ENCODE results near the gene HCN1.
"Not testable (repeated sequence)": the region's sequence is repeated elsewhere in the genome, so short reads cannot be mapped to it uniquely, and the experiment has no call there.

The HCN1 gene

DNA sequence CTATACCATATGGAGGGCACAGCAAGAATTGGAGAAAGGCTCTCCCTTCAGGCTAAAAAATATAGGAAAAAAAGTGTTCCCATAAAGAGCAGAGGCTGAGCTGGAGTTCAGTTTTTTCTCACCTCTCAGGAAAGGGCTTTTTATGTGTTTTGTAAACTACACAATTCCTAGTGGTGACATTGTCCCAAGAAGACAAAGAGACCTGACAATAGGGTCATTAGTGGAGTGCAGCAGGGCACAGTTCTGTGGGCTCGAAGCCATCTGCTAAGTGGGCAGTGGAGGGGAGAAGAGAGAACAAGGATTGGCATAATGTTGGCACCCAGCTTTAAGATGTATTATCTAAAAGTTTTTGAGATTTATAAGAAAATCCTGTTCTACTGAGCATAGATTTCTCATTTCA, 162.5 kb downstream of the HCN1 start:
- Histone ChIP-seq H3K4me1 (ENCODE audit: control insufficient read depth, insufficient read depth, low read length, poor library complexity, severe bottlenecking) (no peaks in the 10 kb centered on the region), H3K4me3 (ENCODE audit: extremely low read depth, insufficient read depth, low read length, poor library complexity, severe bottlenecking) (no peak overlapping the region), H3K9me3 (ENCODE audit: control insufficient read depth, low read length) (no peaks in the 10 kb centered on the region), H3K27ac (ENCODE audit: low read depth, low read length, severe bottlenecking) (no peak overlapping the region), H3K36me3 (ENCODE audit: control insufficient read depth, insufficient read depth, low read length) (no peaks in the 10 kb centered on the region)
- 82 to 100% methylated on average over 1 of the region's 1 CpG for WGBS, 2 experiments (ENCODE audit: insufficient coverage in 2 of 2)

- Histone ChIP-seq H3K36me3 (ENCODE audit: control insufficient read depth, insufficient read depth, low read length) (no peaks in the 10 kb centered on the region), H3K4me1 (ENCODE audit: control insufficient read depth, insufficient read depth, low read length, poor library complexity, severe bottlenecking) (no peaks in the 10 kb centered on the region), H3K4me3 (ENCODE audit: extremely low read depth, insufficient read depth, low read length, poor library complexity, severe bottlenecking) (no peak overlapping the region), H3K27ac (ENCODE audit: low read depth, low read length, severe bottlenecking) (peak overlapping the region; percentile 10), H3K9me3 (ENCODE audit: control insufficient read depth, low read length) (no peaks in the 10 kb centered on the region)
- 42 to 50% methylated on average over 1 of the region's 4 CpGs for WGBS, 2 experiments (ENCODE audit: insufficient coverage in 2 of 2)
Observed at GRCh38 chr5:45532826-45533624, 163.2 kb downstream of the HCN1 start.

DNA sequence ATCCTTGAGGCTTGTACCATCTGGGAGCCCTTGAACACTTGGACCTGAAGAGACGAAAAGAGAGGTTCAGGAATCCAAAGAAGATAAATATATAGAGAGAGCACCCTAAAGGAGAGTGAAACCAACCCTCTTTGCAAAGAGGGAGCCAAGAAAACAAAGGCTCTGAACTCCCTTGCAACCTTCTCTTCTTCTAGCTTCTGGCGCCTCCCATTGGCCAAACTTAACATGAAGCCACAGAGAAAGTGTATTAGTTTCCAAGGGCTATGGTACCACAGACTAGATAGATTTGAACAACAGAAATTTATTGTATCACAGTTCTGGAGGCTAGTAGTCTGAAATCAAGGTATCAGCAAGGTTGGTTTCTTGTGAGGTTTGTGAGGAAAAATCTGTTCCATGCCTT, 175.1 kb downstream of the HCN1 start:
- Histone ChIP-seq H3K4me3 (ENCODE audit: extremely low read depth, insufficient read depth, low read length, poor library complexity, severe bottlenecking) (no peak overlapping the region), H3K4me1 (ENCODE audit: control insufficient read depth, insufficient read depth, low read length, poor library complexity, severe bottlenecking) (no peaks in the 10 kb centered on the region), H3K9me3 (ENCODE audit: control insufficient read depth, low read length) (no peaks in the 10 kb centered on the region), H3K36me3 (ENCODE audit: control insufficient read depth, insufficient read depth, low read length) (no peaks in the 10 kb centered on the region), H3K27ac (ENCODE audit: low read depth, low read length, severe bottlenecking) (no peak overlapping the region)
- 0% methylated on average over 2 of the region's 2 CpGs; no CpG with 5 or more reads in 1 of the 2 experiments for WGBS, 2 experiments (ENCODE audit: insufficient coverage in 2 of 2)

- Histone ChIP-seq H3K4me1 (ENCODE audit: control insufficient read depth, insufficient read depth, low read length, poor library complexity, severe bottlenecking) (no peaks in the 10 kb centered on the region), H3K36me3 (ENCODE audit: control insufficient read depth, insufficient read depth, low read length) (no peaks in the 10 kb centered on the region), H3K9me3 (ENCODE audit: control insufficient read depth, low read length) (no peaks in the 10 kb centered on the region), H3K27ac (ENCODE audit: low read depth, low read length, severe bottlenecking) (no peak overlapping the region), H3K4me3 (ENCODE audit: extremely low read depth, insufficient read depth, low read length, poor library complexity, severe bottlenecking) (no peak overlapping the region)
- no CpG with 5 or more reads among the region's 1 CpG for WGBS, 2 experiments (ENCODE audit: insufficient coverage in 2 of 2)
Observed at GRCh38 chr5:45512521-45512920, 183.7 kb downstream of the HCN1 start.

DNA sequence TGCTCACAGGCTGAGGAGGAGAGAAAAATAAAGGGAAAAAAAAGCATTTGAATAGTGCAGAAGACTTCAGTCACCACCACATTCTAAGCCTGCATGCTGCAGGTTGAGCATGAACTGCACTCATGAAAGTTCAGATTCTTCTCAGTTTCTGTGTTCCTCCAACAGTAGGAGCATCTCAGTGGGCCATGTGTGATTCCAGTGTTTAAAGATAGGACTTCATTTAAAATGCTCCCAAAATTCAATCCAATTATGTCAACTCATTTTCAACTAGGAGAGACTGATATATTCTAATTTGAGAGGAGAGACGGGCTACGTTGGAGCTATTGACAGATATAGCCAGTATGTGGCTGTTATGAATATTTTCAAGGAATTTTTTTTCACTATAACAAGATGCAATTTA, 186.8 kb downstream of the HCN1 start:
- no peak overlapping the region for H3K4me3 ChIP-seq (ENCODE audit: extremely low read depth, insufficient read depth, low read length, poor library complexity, severe bottlenecking)
- no CpG with 5 or more reads among the region's 2 CpGs for WGBS, 2 experiments (ENCODE audit: insufficient coverage in 2 of 2)
- H3K36me3 ChIP-seq (ENCODE audit: control insufficient read depth, insufficient read depth, low read length) = no peaks in the 10 kb centered on the region
- no peak overlapping the region for H3K27ac ChIP-seq (ENCODE audit: low read depth, low read length, severe bottlenecking)
- H3K4me1 ChIP-seq (ENCODE audit: control insufficient read depth, insufficient read depth, low read length, poor library complexity, severe bottlenecking) = no peaks in the 10 kb centered on the region
- no peaks in the 10 kb centered on the region for H3K9me3 ChIP-seq (ENCODE audit: control insufficient read depth, low read length)

- Histone ChIP-seq H3K9me3 (ENCODE audit: control insufficient read depth, low read length) (no peaks in the 10 kb centered on the region), H3K4me1 (ENCODE audit: control insufficient read depth, insufficient read depth, low read length, poor library complexity, severe bottlenecking) (no peaks in the 10 kb centered on the region), H3K4me3 (ENCODE audit: extremely low read depth, insufficient read depth, low read length, poor library complexity, severe bottlenecking) (no peak overlapping the region), H3K27ac (ENCODE audit: low read depth, low read length, severe bottlenecking) (no peak overlapping the region), H3K36me3 (ENCODE audit: control insufficient read depth, insufficient read depth, low read length) (no peaks in the 10 kb centered on the region)
- no CpG with 5 or more reads among the region's 1 CpG for WGBS, 2 experiments (ENCODE audit: insufficient coverage in 2 of 2)
Observed at GRCh38 chr5:45508135-45508534, 188.0 kb downstream of the HCN1 start.

DNA sequence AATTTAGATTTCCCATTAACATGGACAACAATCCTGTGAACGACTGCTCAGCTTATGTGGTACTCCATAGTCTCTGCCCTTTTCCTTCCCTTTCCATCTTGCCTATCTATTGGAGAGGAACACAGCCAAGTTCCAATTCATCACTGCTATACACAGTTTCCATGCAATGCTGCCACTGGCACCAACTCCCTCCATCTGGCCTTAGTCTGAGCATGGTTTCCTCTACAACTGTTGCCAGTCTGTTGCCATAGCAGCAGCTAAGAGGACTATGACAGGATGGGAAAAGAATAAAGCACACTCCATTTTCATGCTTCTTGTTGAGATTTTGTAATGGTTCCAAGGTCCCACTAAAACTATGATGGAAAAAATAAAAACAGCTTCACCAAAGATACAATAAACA, 189.0 kb downstream of the HCN1 start:
- Histone ChIP-seq H3K36me3 (ENCODE audit: control insufficient read depth, insufficient read depth, low read length) (no peaks in the 10 kb centered on the region), H3K4me3 (ENCODE audit: extremely low read depth, insufficient read depth, low read length, poor library complexity, severe bottlenecking) (no peak overlapping the region), H3K4me1 (ENCODE audit: control insufficient read depth, insufficient read depth, low read length, poor library complexity, severe bottlenecking) (no peaks in the 10 kb centered on the region), H3K27ac (ENCODE audit: low read depth, low read length, severe bottlenecking) (peak overlapping the region; percentile 7), H3K9me3 (ENCODE audit: control insufficient read depth, low read length) (no peaks in the 10 kb centered on the region)
- 80 to 100% methylated on average over 1 of the region's 1 CpG for whole genome bisulfite sequencing, 2 experiments (ENCODE audit: insufficient coverage in 2 of 2)

DNA sequence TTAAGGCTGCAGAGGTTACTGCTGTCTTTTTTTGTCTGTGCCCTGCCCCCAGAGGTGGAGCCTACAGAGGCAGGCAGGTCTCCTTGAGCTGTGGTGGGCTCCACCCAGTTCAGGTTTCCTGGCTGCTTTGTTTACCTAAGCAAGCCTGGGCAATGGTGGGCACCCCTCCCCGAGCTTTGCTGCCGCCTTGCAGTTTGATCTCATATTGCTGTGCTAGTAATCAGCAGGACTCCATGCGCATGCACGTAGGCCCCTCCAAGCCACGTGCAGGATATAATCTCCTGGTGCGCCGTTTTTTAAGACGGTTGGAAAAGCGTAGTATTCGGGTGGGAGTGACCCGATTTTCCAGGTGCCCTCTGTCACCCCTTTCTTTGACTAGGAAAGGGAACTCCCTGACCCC, 197.2 kb downstream of the HCN1 start:
- 95 to 96% methylated on average over 10 to 11 of the region's 11 CpGs for WGBS, 2 experiments (ENCODE audit: insufficient coverage in 2 of 2)

DNA sequence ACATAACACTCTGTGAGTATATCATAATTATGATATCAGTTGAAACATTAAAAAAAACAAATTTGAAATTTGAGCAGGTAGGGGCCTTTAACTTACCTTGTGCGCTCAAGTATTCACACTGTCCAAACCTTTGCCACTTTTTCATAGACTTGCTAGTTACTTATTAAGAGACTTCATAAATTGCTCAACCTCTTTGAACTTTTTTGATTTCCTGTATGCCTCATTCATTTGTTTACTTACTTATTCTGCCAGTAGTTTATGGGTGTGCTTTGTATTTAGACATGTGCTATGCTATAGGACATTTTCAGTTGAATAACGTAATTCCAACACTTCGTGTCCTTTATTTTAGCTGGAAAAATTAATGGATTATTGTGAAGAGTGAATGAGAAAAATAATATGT, 204.8 kb downstream of the HCN1 start:
- H3K4me1 ChIP-seq (ENCODE audit: control insufficient read depth, insufficient read depth, low read length, poor library complexity, severe bottlenecking) = no peaks in the 10 kb centered on the region
- no peak overlapping the region for H3K27ac ChIP-seq (ENCODE audit: low read depth, low read length, severe bottlenecking)
- H3K36me3 ChIP-seq (ENCODE audit: control insufficient read depth, insufficient read depth, low read length) = no peaks in the 10 kb centered on the region
- H3K9me3 ChIP-seq (ENCODE audit: control insufficient read depth, low read length) = no peaks in the 10 kb centered on the region
- 93 to 94% methylated on average over 2 to 3 of the region's 3 CpGs for WGBS, 2 experiments (ENCODE audit: insufficient coverage in 2 of 2)
- H3K4me3 ChIP-seq (ENCODE audit: extremely low read depth, insufficient read depth, low read length, poor library complexity, severe bottlenecking) = no peak overlapping the region

More for the DNA sequence above, 197.2 kb downstream of the HCN1 start:
- not testable (repeated sequence) for H3K4me1 ChIP-seq (ENCODE audit: control insufficient read depth, insufficient read depth, low read length, poor library complexity, severe bottlenecking); H3K36me3 ChIP-seq (ENCODE audit: control insufficient read depth, insufficient read depth, low read length); H3K27ac ChIP-seq (ENCODE audit: low read depth, low read length, severe bottlenecking); H3K9me3 ChIP-seq (ENCODE audit: control insufficient read depth, low read length); H3K4me3 ChIP-seq (ENCODE audit: extremely low read depth, insufficient read depth, low read length, poor library complexity, severe bottlenecking)

DNA sequence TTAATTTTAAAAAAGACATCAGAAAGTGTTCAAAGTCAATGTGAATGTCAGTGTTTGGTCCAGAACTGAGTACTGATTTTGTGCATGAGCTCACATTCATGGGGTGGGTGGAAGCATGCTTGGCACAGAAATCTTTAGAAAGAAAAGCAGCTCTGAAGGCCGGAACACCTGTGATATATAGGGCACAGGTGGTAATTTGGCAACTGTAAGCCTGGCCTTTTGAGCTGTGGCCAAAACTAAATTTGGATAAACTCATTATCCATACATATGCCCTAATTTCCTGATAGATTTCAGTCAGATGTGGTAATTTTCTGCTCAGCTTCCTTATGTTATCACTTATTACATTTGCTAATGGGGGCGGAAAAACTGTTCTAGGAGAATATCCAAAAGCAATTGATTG, 211.4 kb downstream of the HCN1 start:
- no peaks in the 10 kb centered on the region for H3K36me3 ChIP-seq (ENCODE audit: control insufficient read depth, insufficient read depth, low read length)
- WGBS, 2 experiments (ENCODE audit: insufficient coverage in 2 of 2) = no CpG with 5 or more reads among the region's 2 CpGs
- H3K27ac ChIP-seq (ENCODE audit: low read depth, low read length, severe bottlenecking) = no peak overlapping the region
- H3K4me3 ChIP-seq (ENCODE audit: extremely low read depth, insufficient read depth, low read length, poor library complexity, severe bottlenecking) = no peak overlapping the region
- no peaks in the 10 kb centered on the region for H3K4me1 ChIP-seq (ENCODE audit: control insufficient read depth, insufficient read depth, low read length, poor library complexity, severe bottlenecking)
- H3K9me3 ChIP-seq (ENCODE audit: control insufficient read depth, low read length) = no peaks in the 10 kb centered on the region

- H3K9me3 ChIP-seq (ENCODE audit: control insufficient read depth, low read length) = no peaks in the 10 kb centered on the region
- no peaks in the 10 kb centered on the region for H3K36me3 ChIP-seq (ENCODE audit: control insufficient read depth, insufficient read depth, low read length)
- H3K4me3 ChIP-seq (ENCODE audit: extremely low read depth, insufficient read depth, low read length, poor library complexity, severe bottlenecking) = no peak overlapping the region
- no peak overlapping the region for H3K27ac ChIP-seq (ENCODE audit: low read depth, low read length, severe bottlenecking)
- no peaks in the 10 kb centered on the region for H3K4me1 ChIP-seq (ENCODE audit: control insufficient read depth, insufficient read depth, low read length, poor library complexity, severe bottlenecking)
- 60% methylated on average over 1 of the region's 4 CpGs; no CpG with 5 or more reads in 1 of the 2 experiments for WGBS, 2 experiments (ENCODE audit: insufficient coverage in 2 of 2)
Observed at GRCh38 chr5:45454114-45454513, 242.1 kb downstream of the HCN1 start.

Measured in mesodermal cell (in vitro differentiated cells).